Cerebellar nuclear complex (tissue), 1 donor: Measurements from ENCODE around the gene GNB1L.

Experiments used
- DNase-seq, 2 experiments: peaks; one replicate each; lab custom pipeline; 2025; lab: John Stamatoyannopoulos, UW

Gene GNB1L

DNA sequence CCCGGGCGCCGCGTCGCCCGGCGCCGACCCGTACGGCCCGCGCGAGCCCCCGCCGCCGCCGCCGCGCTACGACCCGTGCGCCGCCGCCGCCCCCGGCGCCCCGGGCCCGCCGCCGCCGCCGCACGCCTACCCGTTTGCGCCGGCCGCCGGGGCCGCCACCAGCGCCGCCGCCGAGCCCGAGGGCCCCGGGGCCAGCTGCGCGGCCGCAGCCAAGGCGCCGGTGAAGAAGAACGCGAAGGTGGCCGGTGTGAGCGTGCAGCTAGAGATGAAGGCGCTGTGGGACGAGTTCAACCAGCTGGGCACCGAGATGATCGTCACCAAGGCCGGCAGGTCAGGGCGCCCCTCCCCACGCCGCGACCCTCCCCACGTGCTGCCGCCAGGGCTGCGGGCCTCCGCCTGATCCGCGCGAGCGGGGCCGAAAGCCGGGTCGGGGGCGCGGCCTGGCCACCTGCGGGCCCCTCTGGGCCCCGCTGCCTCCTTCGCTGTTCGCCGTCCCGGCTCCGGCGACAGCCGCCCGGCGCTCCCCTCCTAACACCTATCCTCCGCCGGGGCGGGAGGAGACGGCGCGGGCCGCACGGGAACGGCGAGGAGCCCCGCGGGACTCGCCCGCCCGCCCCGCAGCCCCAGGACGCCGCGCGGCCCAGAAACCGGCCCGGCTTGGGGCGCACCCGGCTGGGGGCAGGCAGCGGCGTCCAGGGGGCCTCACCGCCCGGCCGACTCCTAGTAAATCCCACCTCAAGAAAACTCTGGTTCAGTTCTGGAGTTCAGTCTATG lies 93.5 kb downstream of the GNB1L start:
- no peak for DNase-seq

DNA sequence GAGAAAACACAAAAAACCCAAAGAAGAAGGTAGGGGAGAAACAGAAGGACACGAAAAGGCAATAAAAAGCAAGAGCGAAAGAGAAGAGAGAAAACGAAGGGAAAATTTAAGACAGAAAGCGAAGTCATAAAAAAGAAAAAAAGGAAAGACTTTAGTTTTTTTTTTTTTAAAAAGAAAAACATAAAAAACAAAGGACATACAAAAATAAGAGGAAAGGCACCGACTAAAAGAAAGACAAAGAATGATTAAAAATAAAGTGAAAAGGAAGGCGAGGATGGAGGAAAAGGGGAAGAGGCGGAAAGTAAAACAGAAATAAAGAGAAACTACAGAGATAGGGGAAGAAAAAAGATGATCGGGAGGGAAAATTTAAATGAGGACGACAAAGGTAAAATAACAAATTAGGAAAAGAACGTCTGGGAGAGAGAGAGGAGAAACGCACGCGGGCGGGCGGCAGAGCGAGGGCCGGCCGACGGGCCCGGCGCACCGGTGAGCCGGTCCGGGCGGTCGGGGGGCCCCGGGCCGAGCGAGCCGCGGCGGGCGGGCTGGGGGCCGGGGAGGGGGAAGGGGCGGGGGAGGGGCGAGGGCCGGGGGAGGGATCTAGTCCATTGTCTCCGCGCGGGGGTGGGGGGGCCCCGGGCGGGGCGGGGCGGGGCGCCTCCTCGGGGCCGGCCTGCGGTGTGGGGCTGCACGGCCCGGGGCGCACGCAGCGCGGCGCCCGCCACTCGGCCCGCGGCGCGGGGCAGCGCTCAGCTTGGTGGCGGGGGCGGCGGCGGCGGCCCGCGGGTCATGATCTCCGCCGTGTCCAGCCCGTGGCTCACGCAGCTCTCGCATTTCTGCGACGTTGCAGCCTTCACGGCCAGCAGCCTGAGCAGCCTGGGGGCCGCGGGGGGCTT lies 94.4 kb downstream of the GNB1L start, which contains the start of gene TBX1:
Gene TBX1, plus strand, starts transcription at position 721 of the 893 bp plus-strand sequence. Its CDS starts 66 bp downstream, at position 787.
- no peak for DNase-seq

DNA sequence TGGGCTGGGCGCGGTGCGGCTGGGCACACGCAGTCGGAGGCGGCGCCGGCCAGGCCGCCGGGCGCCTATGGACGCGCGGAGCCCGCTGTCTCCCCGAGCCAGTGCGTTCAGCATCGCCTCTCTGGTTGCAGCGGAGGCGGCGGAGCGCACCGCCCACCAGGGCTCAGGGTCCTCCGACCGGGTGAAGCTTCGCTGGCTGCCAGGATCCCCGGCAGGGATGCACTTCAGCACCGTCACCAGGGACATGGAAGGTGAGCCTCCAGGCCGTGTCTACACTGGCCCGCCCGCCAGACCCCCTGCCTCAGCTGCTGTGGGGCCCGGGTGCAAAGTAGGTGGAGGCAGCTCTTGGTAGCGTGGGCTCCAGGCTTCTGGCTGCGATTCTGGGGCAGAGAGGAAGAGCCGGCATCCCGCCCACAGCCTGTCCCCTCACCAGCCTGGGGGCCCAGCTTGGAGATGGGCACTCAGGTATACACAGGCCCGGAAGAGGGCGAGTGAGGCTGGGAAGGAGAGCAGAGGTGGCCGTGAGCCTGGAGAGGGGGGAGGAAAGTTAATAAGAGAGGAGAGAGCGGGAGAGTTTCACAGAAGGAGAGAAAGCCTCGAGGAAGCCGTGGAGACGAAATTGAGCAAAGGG lies 95.1 kb downstream of the GNB1L start:
- DNase-seq, result no peak

DNA sequence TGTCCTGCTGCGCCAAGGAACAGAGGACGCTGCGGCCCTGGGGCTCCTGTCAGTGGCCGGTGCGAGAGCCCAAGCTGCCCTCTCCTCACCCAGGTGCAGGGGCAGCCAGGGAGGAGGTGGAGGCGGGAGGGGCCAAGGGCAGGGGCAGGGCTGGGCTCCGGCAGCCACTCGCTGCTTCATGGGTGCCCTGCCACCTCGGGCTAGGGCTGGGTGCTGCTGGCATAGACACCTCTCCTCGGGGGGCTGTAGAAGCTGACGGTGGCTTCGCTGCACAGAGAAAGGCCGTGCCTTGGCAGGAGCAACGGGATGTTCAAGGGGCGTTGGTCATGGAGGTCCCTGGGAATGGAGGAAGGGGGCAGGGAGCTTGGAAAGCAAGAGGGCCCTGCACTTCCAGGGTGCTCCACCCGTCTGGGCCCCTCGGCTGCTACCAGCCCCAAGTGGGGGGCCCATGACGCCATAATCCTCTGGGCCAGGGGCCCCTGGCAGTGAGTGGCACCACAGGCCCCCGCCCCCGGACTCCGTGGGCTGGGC lies 95.7 kb downstream of the GNB1L start:
- no peak for DNase-seq

DNA sequence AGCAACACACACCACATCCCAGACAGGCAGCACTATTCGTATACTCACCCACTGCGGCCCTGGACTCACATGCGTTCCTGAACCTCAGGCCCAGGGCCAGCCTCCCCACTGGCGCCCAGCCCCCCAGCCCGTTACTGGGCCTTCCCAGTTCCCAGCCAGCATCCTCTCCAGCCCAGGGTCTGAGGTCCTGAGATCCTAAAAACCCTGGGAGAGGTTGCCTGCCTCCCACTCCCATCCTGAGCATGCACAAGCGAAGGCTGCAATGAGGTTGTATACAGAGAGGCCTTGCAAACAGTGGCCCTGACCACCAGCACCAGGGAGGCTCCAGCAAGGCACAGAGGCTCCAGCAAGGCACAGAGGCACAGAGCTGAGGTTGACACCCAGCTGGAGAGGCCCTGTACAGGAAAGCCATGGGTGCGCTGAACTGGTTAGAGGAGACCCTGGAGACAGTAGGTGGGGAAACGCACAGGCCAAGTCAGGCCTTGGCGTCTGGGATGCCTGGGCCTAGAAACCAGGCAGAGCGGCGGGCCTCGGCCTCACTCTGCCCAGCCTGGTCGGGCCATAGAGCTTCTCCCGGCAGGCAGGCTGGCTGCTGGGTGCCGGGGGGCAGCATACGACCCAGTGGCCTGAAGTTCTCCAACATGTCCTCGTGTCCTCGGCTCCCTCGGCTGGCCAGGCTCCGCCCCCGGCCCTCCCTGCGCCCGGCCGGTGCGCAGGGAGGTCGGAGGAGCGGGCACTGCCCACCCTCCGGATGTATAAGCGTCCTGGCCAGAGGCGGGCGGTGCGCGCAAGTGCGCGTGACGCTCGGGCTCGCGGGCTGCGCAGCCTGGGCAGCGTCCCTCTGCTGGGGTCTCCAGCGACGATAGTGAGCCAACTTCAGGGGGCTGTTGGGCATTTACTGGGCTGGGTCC lies 96.4 kb downstream of the GNB1L start:
- no peak for DNase-seq

DNA sequence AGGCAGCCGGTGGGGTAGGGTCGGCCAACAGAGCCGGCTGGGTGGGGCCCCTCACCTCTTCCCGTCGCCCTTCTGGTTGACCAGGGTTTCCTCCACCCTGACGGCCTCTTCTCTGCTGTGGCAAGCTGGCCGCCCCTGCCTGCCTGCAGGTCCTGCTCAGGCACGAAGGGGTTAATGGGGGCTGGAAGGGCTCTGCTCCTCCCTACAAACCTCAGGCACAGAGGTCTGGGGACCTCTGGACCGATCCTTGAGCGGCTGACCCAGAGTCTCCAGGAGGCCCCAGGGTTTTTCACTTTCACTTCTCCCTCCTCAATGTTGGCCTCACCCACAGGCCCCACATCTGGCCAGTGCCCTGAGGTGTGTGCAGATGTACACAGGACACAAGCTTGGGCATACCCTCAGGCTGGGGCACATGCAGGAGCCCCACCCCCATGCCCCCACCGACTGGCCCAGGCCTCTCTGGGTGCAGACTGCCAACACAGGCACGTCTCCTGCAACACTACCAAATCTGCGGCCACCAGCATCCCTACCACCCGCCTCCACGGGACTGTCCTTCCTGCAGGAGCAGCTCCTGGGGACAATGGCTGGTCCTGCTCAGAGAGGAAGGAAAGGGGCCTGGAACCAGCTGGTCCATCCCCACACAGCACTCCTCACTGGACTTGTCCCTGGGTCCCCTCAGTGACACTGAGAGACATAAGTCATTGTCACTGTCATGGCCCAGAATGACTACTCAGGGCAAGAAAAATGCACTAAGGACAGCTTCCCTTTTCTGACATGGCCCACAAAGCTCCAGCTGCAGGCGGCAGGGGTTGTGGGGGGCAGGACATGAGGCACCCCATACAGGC lies 97.3 kb downstream of the GNB1L start:
- no peak for DNase-seq

DNA sequence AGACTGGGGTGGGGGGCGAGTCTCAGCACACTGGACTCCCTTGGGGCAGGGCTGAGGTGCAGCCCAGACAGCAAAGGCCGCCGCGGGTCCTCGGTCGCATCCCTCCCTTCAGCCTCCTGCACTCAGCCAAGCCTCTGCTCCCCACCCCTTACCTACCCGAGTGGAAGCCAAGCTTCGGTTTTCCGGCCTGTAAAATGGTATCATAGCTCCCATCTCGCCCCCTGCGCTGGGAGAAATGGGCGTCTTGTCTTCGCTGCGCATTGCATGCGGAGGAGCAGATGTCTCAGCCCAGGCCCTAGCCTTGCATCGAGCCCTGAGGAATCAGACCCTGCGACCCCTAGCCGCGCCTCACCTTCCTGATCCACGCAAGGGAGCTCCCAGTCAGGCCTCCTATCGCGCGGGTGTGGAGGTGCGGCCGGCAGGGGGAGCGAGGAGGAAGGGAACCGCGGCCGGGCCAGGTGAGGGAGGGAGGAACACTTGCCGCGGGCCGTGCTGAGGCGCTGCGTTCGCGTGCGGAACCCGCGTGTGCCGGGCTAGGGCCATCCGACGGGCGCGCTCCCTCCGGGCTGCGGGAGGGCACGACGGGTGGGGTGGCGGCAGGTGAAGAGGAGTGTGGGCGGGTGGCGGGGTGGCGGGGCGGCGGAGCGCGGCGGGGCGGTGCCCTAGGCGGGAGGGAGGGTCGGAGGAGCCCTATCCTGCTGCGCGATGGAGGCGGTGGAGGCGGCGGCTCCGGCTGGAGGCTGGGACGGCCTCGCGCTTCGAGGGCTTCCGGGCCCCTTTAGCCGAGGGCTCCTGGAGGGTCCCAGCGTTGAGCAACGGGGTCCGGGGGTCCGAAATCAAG lies 98.2 kb downstream of the GNB1L start:
- no peak for DNase-seq

DNA sequence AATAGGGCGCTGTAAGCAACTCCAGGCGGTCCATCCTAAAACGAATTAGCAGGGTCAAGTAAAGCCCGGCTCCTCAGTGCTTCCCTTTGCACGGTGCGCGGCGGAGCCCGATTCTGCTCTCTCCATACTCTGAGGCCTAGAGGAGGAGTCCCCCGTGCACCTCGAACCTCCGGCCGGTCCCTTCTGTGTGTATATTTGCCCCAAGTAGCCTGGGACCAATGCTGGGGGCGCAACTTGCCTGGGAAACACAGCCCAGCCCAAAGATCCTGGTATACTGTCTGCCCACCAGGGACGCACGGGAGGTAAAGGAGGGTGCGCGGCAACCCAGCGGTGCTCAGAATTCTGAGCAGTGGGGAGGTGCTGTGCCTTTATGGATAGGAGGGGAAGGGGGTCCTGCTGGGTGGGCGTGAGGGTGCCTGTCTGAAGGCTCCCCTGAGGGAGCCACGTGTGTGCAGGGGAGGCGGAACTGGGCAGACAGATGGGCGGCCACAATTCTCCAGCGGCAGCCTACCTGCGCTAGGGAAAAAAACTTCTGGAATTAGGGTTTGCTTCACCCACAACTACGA lies 98.9 kb downstream of the GNB1L start:
- no peak for DNase-seq

DNA sequence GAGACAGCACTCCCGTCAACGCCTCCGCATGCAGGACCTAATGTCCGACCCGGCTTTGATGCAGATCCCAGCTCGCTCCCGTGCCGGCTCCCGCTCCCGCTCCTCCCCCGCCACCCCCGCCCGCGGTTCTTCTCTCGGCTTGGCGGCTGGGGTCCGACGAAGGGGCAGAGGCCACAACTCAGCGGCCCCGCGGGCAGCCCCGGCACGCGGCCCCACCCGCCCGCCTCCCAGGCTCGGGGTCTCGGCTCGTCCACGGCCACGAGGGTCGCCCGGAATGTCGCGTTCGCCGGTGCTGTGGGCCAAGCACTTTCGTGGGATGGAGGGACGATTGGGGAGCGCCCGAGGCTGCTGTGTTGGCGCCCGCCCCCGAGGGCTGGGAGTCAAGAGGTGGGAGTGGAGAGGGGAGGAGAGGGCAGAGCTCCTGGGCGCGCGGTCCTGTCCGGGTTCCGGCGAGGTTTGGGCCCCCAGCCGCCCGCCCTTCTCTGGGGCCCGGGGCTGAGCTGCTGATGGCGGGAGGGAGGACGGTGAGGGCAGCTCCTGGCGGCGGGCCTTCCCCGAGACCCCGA lies 99.4 kb downstream of the GNB1L start:
- no peak for DNase-seq

DNA sequence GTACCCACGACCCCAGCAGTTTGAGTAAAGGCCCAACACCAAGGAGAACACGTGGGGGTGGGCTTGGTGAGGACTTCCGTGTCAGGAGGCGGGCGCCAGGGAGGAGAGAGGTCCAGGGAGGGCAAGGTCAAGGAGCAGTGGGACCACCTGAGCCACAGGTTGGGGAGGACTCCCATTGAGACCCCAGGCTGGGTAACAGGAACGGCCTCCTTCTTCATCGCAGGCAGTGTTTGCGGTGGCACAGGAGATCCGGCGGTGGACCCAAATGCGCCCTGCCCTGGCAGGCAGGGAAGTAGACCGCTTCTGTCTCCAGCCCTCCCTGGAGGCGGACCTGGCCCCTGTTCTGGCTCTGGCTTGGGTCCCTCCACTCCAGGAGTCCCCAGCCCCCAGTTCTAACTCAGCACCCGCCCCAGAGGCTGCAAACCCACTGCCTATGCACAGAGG lies 100.0 kb downstream of the GNB1L start:
- no peak for DNase-seq

DNA sequence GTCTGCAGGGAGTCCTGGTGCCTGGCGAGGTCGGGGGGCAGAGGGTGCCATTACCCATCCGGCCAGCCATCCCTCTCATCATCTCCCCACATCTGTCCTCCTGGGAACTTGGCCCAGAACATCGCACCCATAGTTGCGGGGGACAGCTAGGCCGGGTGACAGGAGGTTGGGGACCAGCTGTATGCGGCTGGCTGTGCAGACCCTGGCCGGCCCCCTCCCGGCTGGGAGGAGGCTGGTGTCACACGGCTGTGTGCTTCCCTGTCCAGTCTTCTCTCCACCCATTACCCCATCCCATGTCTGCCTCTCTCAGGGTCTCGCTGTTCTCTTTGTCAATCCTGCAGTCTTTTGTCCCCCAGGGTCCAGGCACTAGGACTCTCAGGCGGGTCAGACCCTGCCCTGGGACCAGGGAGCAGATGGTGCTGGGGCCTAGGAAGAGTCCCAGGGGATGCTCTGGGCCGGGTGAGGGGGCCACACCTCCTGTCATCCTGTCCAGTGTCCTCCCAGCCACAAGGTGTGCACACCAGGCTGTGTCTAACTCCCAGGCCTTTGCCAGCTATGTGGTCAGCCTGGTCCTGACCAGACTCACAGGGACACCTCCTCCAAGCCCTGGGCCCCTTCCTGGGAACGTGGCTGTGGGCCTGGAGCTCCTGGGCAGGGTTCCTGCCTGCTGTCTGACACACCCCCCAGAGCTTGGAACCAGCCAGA lies 100.5 kb downstream of the GNB1L start:
- no peak for DNase-seq

DNA sequence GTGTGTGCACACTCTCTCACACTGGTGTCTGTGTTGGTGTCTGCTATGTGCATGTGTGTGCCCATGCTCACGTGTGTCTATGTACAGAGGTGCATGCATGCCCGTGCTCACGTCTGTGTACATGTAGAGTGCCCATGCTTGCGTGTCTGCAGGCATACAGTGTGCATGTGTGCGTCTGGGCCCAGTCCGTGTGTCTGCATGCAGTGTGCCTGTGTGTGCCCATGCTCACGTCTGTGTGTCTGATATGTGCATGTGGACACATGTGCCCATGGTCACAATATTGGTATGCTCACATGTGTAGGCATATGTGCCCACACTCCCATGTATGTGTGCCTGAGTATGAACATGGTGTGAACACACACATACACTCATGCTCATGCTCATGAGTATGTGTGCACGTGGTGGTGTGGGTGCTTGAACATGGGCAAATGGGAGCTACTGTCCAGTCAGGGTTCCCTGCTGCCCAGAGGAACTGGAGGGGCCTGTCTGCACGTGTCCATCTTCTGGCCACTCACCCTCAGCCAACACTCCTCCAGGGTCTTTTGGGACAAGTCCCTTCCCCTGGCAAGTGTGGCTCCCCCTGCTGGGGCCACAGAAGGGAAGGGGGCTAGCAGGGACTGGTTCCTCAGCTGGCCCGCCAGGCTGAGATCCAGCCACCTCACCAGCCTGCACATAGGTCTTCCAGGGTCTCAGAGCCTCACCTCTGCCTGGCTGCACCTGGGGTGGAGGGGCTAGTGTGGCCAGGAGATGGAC lies 101.4 kb downstream of the GNB1L start:
- no peak for DNase-seq

DNA sequence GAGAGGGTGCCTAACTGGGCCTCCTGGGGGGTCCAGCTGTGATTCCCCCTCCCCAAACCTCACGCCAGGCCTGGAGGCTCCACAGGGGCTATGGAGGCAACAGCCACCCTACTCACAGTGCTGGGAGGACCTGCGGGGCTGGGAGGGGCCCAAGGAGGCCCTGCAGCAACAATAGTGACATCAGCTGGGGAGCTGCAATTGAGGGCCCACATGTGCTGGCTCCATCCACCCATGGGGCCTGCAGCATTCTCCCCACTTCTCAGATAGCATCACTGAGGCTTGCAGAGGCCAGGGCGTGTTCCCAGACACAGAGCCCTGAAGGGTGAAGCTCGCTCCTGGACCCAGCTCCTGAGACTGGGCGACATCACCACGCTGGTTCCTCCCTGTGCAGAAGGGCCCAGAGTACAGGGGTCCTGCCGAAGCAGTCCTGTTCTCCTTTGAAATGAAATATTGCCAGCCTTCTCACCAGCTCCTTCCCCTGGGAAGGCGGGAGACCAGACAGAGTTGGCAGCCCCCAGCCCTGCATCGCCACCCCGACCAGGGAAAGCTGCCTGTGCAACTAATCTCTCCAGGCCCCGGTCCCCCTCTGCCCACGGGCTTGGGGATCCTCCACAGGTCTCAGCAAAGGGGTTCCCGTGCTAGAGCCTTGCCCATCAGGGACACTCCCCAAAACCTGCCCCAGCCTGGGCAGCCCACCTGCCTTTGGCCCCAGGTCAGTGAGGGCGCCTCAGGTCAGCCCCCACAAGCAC lies 103.0 kb downstream of the GNB1L start:
- no peak for DNase-seq

DNA sequence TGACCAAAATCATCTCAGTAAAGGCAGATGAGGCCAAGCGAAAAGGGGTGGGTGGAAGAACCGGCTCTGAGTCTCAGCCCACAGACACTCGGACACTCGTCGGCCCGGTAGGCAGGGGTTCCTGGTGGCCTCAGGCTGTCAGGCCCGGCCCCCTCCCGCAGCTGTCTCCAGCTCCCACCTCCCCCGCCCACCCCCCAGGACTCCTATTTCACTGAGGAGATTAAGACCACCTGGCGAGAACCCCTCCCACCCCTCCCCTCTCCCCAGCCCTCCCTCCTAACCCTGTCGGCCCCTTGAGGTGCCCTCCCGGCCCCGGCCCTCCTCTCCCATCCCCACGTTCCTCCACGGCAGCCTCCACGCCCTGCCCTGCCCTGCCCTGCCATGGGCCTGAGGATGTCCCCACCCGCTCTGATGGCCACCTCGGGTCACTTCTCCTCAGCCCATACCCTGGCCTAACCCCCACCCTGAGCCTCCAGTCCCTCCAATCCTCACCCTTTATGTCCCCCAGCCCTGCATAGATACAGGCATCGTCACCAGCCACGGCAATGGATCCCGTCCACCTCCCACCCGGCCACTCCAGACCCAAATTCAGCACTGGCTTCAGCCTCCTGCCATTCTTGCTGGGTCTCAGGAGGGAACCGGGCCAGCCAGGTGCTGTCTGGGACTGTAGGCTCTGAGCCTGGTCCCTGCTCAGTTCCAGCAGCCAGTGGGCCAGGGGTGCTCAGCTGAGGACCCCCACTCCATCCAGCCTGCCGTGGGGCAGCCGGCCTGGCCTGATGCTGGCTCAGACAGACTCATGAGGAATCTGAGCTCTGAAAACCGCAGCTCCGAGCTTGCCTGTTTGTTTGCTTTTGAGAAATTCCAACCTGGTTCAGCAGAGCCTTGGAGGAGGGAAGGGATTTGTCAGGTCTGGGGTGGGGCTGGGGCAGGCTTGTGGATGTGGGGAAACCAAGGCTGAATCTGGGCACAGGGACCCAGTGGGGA lies 103.9 kb downstream of the GNB1L start:
- DNase-seq, result no peak

DNA sequence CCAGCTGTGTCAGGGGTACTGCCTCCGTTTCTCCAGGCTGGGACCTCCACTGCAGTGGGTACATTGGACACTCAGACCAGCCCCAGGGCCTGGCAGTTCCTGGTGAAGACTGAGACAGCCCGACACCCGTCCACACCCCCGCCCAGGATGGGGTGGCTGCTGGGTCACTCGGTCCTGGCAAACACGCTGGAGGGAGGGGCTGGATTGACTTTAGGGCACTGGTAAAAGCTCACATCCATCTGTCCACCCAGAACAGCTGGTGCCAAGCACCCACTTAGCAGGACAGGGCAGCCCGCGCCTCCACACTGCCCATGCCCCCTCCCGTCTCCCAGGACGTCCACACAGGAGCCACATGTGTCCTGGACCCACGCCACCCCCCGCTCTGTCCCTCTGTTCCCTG lies 104.8 kb downstream of the GNB1L start:
- DNase-seq, result no peak
